ENCODE data around the gene FAS. TPM values are rescaled to one million over a fixed set of nuclear protein-coding genes. Genes with fewer than 3 reads are reported as not detected.

The FAS gene
- total and polyA plus RNA-seq, 2 experiments from 2014 or later: 7.3 to 14.1 TPM

DNA sequence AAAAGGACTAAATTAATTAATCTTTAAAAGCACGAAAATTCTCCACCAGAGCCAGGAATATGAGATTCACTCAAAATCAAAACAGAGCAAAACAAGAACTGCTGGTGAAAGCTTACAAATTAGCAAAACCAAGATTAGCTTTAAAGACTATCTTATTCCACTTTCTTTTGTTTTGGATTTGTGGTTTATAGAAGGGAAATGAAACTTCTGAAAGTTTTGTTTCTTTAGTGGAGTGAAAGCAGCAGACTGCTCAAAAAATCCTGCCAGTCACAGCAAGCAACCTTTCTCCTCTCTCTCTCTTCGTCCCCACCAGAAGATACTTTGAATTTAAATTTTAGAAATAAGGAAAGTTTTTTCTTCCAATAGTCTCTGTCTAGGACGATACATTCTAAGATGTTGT lies 45.8 kb upstream of the FAS start:
- Histone ChIP-seq H2AFZ (no peak overlapping the region), H3K9me3 (ENCODE audit: low read depth) (no peaks in the 10 kb centered on the region), H4K20me1 (ENCODE audit: insufficient read depth, poor library complexity, severe bottlenecking) (no peaks in the 10 kb centered on the region), H3K4me3 (no peak overlapping the region), H3K4me1 (ENCODE audit: insufficient read depth) (no peaks in the 10 kb centered on the region), H3K4me2 (no peak overlapping the region), H3K79me2 (no peaks in the 10 kb centered on the region), H3K27me3 (no peaks in the 10 kb centered on the region), H3K9me2 (replicated peaks; ENCODE audit: insufficient read depth) (no peaks in the 10 kb centered on the region), H3K27ac (no peak overlapping the region), H3K36me3 (replicated peaks; ENCODE audit: insufficient read depth, low read depth) (no peaks in the 10 kb centered on the region)
- DNase-seq (ENCODE audit: low spot score): no peak
- WGBS (ENCODE audit: low lambda C conversion rate, missing lambda C conversion rate): 87% methylated on average over 3 of the region's 3 CpGs
- TF ChIP-seq EZH2 (IDR thresholded peaks at IDR 0.05; ENCODE audit: borderline replicate concordance): no peak
- TF ChIP-seq CTCF (IDR thresholded peaks at IDR 0.05; ENCODE audit: poor library complexity): no peak
- no peak for TF ChIP-seq EZH2phosphoT487 (IDR thresholded peaks at IDR 0.05; ENCODE audit: low read depth, severe bottlenecking, unreplicated experiment)

GRCh38 chr10:88946200-88946599 lies 44.4 kb upstream of the FAS start:
- no peaks in the 10 kb centered on the region for H3K9me2 ChIP-seq (replicated peaks; ENCODE audit: insufficient read depth)
- H3K4me2 ChIP-seq: no peak overlapping the region
- H2AFZ ChIP-seq: no peak overlapping the region
- no peaks in the 10 kb centered on the region for H3K9me3 ChIP-seq (ENCODE audit: low read depth)
- TF ChIP-seq EZH2phosphoT487 (IDR thresholded peaks at IDR 0.05; ENCODE audit: low read depth, severe bottlenecking, unreplicated experiment) (no peak), CTCF (IDR thresholded peaks at IDR 0.05; ENCODE audit: poor library complexity) (no peak), EZH2 (IDR thresholded peaks at IDR 0.05; ENCODE audit: borderline replicate concordance) (no peak)
- 95% methylated on average over 1 of the region's 1 CpG for WGBS (ENCODE audit: low lambda C conversion rate, missing lambda C conversion rate)
- no peaks in the 10 kb centered on the region for H3K27me3 ChIP-seq
- no peaks in the 10 kb centered on the region for H3K79me2 ChIP-seq
- H3K4me1 ChIP-seq (ENCODE audit: insufficient read depth): peaks cover 14% of the 10 kb centered on the region
- DNase-seq (ENCODE audit: low spot score): no peak
- H3K4me3 ChIP-seq: no peak overlapping the region
- no peaks in the 10 kb centered on the region for H3K36me3 ChIP-seq (replicated peaks; ENCODE audit: insufficient read depth, low read depth)
- H4K20me1 ChIP-seq (ENCODE audit: insufficient read depth, poor library complexity, severe bottlenecking): no peaks in the 10 kb centered on the region
- H3K27ac ChIP-seq: no peak overlapping the region

GRCh38 chr10:88946965-88947590 lies 43.5 kb upstream of the FAS start:
- WGBS (ENCODE audit: low lambda C conversion rate, missing lambda C conversion rate): 91% methylated on average over 6 of the region's 6 CpGs
- Histone ChIP-seq H2AFZ (no peak overlapping the region), H3K9me3 (ENCODE audit: low read depth) (no peaks in the 10 kb centered on the region), H3K4me2 (no peak overlapping the region), H3K9me2 (replicated peaks; ENCODE audit: insufficient read depth) (no peaks in the 10 kb centered on the region), H3K27ac (no peak overlapping the region), H3K4me3 (no peak overlapping the region), H3K4me1 (ENCODE audit: insufficient read depth) (peaks cover 15% of the 10 kb centered on the region), H3K36me3 (replicated peaks; ENCODE audit: insufficient read depth, low read depth) (no peaks in the 10 kb centered on the region), H3K27me3 (no peaks in the 10 kb centered on the region), H4K20me1 (ENCODE audit: insufficient read depth, poor library complexity, severe bottlenecking) (no peaks in the 10 kb centered on the region), H3K79me2 (no peaks in the 10 kb centered on the region)
- TF ChIP-seq CTCF (IDR thresholded peaks at IDR 0.05; ENCODE audit: poor library complexity) (no peak), EZH2phosphoT487 (IDR thresholded peaks at IDR 0.05; ENCODE audit: low read depth, severe bottlenecking, unreplicated experiment) (no peak), EZH2 (IDR thresholded peaks at IDR 0.05; ENCODE audit: borderline replicate concordance) (no peak)
- no peak for DNase-seq (ENCODE audit: low spot score)

All from hepatocyte (in vitro differentiated cells).